Measurements from ENCODE around the gene ELF2.
"Not testable (repeated sequence)": the region's sequence is repeated elsewhere in the genome, so short reads cannot be mapped to it uniquely, and the experiment has no call there.

ELF2 gene

DNA sequence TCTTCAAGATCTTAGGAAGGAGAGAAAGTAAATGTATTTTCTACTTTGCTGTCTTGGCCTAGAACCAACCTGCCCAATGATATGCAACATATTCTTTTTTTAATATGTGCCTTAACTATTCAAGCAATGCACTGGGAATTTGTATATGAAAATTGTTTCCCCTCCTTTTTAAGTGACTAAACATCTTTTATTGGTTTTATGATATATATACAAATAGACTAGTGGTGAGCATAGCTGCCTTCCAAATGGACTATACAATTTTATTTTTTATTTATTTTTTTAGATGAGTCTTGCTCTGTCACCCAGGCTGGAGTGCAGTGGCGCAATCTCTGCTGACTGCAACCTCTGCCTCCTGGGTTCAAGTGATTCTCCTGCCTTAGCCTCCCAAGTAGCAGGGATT is 151.2 kb downstream of the ELF2 start:
- DNase-seq (ENCODE audit: low read depth), result no peak
- TF ChIP-seq, protein P1, sequence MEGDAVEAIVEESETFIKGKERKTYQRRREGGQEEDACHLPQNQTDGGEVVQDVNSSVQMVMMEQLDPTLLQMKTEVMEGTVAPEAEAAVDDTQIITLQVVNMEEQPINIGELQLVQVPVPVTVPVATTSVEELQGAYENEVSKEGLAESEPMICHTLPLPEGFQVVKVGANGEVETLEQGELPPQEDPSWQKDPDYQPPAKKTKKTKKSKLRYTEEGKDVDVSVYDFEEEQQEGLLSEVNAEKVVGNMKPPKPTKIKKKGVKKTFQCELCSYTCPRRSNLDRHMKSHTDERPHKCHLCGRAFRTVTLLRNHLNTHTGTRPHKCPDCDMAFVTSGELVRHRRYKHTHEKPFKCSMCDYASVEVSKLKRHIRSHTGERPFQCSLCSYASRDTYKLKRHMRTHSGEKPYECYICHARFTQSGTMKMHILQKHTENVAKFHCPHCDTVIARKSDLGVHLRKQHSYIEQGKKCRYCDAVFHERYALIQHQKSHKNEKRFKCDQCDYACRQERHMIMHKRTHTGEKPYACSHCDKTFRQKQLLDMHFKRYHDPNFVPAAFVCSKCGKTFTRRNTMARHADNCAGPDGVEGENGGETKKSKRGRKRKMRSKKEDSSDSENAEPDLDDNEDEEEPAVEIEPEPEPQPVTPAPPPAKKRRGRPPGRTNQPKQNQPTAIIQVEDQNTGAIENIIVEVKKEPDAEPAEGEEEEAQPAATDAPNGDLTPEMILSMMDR (IDR thresholded peaks at IDR 0.05; ENCODE audit: control insufficient read depth, extremely low read depth, insufficient read depth), result no peak
- no peak overlapping the region for H3K4me3 ChIP-seq (ENCODE audit: low read depth, low read length)

DNA sequence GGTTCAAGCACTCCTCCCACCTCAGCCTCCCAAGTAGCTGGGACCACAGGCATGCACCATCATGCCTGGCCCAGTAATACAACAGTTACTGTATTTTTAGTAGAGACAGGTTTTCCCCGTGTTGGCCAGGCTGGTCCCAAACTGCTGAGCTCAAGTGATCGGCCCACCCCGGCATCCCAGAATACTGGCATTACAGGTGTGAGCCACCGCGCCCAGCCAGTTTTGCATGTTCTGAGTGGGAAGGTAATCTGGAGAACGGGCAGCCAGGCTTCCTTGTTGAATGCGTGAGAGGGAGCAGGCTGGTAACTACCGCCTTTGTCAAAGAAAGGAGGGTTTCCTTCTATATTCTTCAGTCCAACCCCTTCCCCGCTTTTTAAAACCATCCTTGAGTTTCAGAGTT is 152.3 kb downstream of the ELF2 start:
- DNase-seq (ENCODE audit: low read depth), result no peak
- TF ChIP-seq, protein P1 (IDR thresholded peaks at IDR 0.05; ENCODE audit: control insufficient read depth, extremely low read depth, insufficient read depth), result no peak
- no peak overlapping the region for H3K4me3 ChIP-seq (ENCODE audit: low read depth, low read length)

DNA sequence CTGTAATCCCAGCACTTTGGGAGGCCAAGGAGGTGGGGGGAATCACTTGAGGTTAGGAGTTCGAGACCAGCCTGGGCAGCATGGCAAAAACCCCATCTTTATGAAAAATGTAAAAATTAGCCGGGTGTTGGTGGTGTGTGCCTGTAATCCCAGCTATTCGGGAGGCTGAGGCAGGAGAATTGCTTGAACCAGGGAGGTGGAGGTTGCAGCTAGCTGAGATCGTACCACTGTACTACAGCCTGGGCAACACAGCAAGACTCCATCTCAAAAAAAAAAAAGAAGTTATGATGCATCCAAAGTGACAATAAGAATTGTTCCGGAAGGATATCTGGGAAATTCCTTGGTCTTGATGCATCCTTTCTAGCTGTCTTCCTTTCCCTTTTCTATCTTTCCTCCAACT is 154.2 kb downstream of the ELF2 start:
- TF ChIP-seq, protein P1 (IDR thresholded peaks at IDR 0.05; ENCODE audit: control insufficient read depth, extremely low read depth, insufficient read depth), result no peak
- no peak overlapping the region for H3K4me3 ChIP-seq (ENCODE audit: low read depth, low read length)
- no peak for DNase-seq (ENCODE audit: low read depth)

DNA sequence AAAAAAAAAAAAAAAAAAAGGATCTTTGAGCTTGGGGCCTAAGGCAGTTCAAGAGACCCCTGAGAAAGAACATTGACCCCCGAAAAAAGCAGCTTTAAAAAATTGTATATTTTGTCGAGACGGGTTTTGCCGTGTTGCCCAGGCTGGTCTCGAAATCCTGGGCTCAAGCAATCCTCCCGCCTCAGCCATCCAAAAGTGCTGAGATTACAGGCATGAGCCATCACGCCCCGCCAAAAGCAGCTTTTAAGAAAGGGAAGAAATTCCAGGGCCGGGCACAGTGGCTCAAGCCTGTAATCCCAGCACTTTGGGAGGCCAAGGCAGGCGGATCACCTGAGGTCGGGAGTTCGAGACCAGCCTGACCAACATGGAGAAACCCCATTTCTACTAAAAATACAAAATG is 155.9 kb downstream of the ELF2 start:
- H3K4me3 ChIP-seq (ENCODE audit: low read depth, low read length); DNase-seq (ENCODE audit: low read depth): not testable (repeated sequence)

DNA sequence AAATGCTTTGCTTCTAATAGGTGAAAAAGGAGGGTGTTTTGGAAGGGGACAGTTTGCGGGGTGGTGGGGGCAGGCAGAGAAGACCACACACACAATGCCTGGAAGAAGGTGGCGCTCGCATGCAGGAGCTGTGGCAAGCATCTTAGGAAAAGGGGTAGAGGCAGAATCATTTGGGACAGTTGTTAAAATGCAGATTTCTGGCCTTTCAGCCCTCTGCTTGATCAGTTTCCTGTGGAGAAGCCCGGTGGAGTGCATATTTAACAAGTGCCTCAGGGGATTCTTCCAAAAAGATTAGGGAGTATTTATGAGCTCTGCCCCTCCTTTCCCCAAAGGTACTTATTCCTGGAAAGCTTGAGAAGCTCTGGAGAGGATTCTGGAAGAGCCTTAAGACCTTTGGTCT is 156.6 kb downstream of the ELF2 start:
- H3K4me3 ChIP-seq (ENCODE audit: low read depth, low read length), result no peak overlapping the region
- TF ChIP-seq, protein P1 (IDR thresholded peaks at IDR 0.05; ENCODE audit: control insufficient read depth, extremely low read depth, insufficient read depth), result no peak
- DNase-seq (ENCODE audit: low read depth), result no peak

DNA sequence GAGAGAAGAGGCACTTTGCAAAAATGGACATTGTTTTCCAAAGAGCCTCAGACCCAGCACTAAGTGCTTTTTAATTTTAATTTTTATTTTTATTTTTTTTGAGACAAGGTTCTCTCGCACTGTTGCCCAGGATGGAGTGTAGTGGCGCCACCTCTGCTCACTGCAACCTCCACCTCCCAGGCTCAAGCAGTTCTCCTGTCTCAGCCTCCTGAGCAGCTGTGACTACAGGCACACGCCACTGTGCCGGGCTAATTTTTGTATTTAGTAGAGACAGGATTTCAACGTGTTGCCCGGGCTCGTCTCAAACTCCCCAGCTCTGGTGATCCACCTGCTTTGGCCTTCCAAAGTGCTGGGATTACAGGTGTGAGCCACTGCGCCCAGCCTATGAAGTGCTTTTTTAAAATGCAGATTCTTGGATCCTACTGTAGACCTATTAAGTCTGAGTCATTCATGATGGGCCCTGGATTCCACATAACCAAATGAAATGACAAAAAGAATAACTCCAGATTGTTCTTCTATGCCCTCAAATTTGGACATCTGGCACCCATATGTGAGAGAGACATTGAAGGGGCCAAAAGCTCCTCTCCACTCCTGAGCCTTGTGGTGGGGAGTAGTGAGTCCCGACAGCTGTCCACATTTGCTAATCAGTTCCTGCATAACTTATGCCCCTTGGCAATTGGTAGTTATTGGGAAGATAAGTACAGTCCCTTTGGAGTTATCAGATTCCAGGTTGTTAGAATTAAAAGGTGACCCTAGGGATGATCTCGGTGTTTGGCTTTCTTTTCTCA is 157.9 kb downstream of the ELF2 start:
- DNase-seq (ENCODE audit: low read depth), result no peak
- no peak overlapping the region for H3K4me3 ChIP-seq (ENCODE audit: low read depth, low read length)
- TF ChIP-seq, protein P1 (IDR thresholded peaks at IDR 0.05; ENCODE audit: control insufficient read depth, extremely low read depth, insufficient read depth), result no peak

DNA sequence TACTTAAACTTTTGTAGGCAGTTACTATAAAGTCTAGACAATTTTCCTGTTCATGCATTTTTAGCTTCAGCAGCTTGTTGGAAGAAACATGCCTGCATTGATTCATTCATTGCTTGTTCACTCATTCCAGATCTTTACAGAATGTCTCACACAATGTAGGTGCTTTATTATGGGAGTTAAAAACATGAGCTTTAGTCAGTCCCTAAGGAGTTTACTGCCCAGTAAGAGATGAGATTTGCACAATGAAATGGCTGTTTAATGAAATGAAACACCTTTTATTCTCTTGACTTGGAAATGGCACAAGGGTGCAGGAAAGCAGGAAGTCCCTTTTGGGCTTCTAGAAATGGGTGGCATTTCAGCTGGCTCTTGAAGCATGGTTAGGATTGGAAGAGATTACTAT is 158.5 kb downstream of the ELF2 start:
- TF ChIP-seq, protein P1 (IDR thresholded peaks at IDR 0.05; ENCODE audit: control insufficient read depth, extremely low read depth, insufficient read depth), result no peak
- H3K4me3 ChIP-seq (ENCODE audit: low read depth, low read length), result no peak overlapping the region
- DNase-seq (ENCODE audit: low read depth), result no peak

Measured in LNCaP clone FGC (cell line).